Transverse colon (tissue), 4 donors: ENCODE measurements around the gene CAD. TPM values are rescaled to one million over a fixed set of nuclear protein-coding genes. Genes with fewer than 3 reads are reported as not detected.
A peak's percentile ranks its signal among the peaks of the same experiment; 100 is the strongest.

ENCODE experiments used
- DNase-seq: peaks from one replicate; pipeline ENCODE4 v3.0.0-alpha.2; 2019
- H3K27ac ChIP-seq, 4 donors: fragments of 200-600 bp; sonication (generic); 2 replicates each; pipeline ENCODE4 v1.5.1; 2016 to 2018; ENCODE audit warnings: inconsistent platforms in 4 of 4
- H3K27me3 ChIP-seq: fragments of 200-600 bp; sonication (generic); 2 replicates; pipeline ENCODE4 v1.5.1; 2017; ENCODE audit warnings: inconsistent platforms
- H3K36me3 ChIP-seq, 4 donors: fragments of 200-600 bp; sonication (generic); 2 replicates each; pipeline ENCODE4 v1.5.1; 2017 to 2019; ENCODE audit warnings: inconsistent platforms in 4 of 4
- H3K4me1 ChIP-seq, 4 donors: fragments of 200-600 bp; sonication (generic); 2 replicates each; pipeline ENCODE4 v1.5.1; 2017 to 2020; ENCODE audit warnings: inconsistent platforms in 4 of 4
- H3K4me3 ChIP-seq, 4 donors: fragments of 200-600 bp; sonication (generic); 1 replicate in 1 of 4; 2 replicates in 3 of 4; pipeline versions ENCODE4 v1.5.1 to v1.6.1; 2017 to 2019; ENCODE audit warnings: inconsistent platforms in 4 of 4
- H3K9me3 ChIP-seq, 2 donors: fragments of 200-600 bp; sonication (generic); 2 replicates each; pipeline ENCODE4 v1.5.1; 2017 to 2019; ENCODE audit warnings: inconsistent platforms in 2 of 2
- CTCF ChIP-seq, 5 experiments: fragments of 200-600 bp in 3 of 5; fragments of 450-650 bp in 2 of 5; sonication (generic) in 3 of 5; IDR thresholded peaks; 1 replicate in 2 of 5; 2 replicates in 3 of 5; pipeline ENCODE4 v1.5.1; 2016 to 2017; ENCODE audit warnings: antibody characterized with exemption in 5 of 5, inconsistent platforms in 3 of 5, mild to moderate bottlenecking in 2 of 5, moderate library complexity in 1 of 5
- EP300 ChIP-seq: sonication (generic); formaldehyde crosslinking; IDR thresholded peaks from one replicate; pipeline ENCODE4 v1.6.1; 2017; ENCODE audit warnings: antibody characterized with exemption, low read depth
- POLR2A ChIP-seq: fragments of 450-650 bp; IDR thresholded peaks from one replicate; pipeline ENCODE4 v1.6.1; 2016; ENCODE audit warnings: antibody characterized with exemption, mild to moderate bottlenecking, moderate library complexity
- POLR2AphosphoS5 ChIP-seq, 3 donors: sonication (generic); formaldehyde crosslinking; IDR thresholded peaks; one replicate each; pipeline ENCODE4 v1.6.1; 2016; ENCODE audit warnings: antibody characterized with exemption in 3 of 3
- WGBS, 2 donors: methylation state at CpG; one replicate each; pipeline ENCODE4 v1.1.5; 2018; ENCODE audit warnings: low coverage in 1 of 2; 5-methylcytosine and 5-hydroxymethylcytosine counted together
- in situ Hi-C, 4 donors: fragments of 200-750 bp; cut with MboI; loops; one replicate each; pipeline versions ENCODE4 v1.15.0 to v1.15.1; 2017; ENCODE audit warnings: low sequenced_read_pairs in 3 of 4, low pct_ligation_motif_present in 1 of 4, low pct_unique_long_range_greater_than_20kb in 1 of 4
- intact Hi-C: fragments of 100-400 bp; cut with DNase I; formaldehyde crosslinking; loops from one replicate; pipeline ENCODE4 v1.15.1; 2023; ENCODE audit warnings: low total_unique reads
- total RNA-seq, 4 donors: library from RNA; depleted of rRNA; stranded (reverse); fragments of >200 nt; gene quantifications; one replicate each; pipeline ENCODE4 v1.1.0, GENCODE V29; 2016

The CAD gene
- total RNA-seq, 4 donors from 2014 or later: 11.9 to 25.9 (median 16.6) TPM

- 82 to 88% methylated on average over 3 of the region's 3 CpGs for WGBS, 2 donors
- Histone ChIP-seq H3K27ac (no peak overlapping the region), H3K4me1 (no peaks in the 10 kb centered on the region), H3K27me3 (peaks cover 21% of the 10 kb centered on the region), H3K4me3 (no peak overlapping the region), H3K36me3 (no peaks in the 10 kb centered on the region), H3K9me3 (no peaks in the 10 kb centered on the region)
- no peak for DNase-seq
- TF ChIP-seq CTCF (IDR thresholded peaks at IDR 0.05) (no peak), POLR2AphosphoS5 (IDR thresholded peaks at IDR 0.05) (no peak), EP300 (no peak), POLR2A (no peak)
- in situ Hi-C loops (no loop called here), intact Hi-C loops (no loop called here)
Observed at GRCh38 chr2:27178469-27178868, 38.7 kb upstream of the CAD start.

GRCh38 chr2:27179344-27180000 lies 37.7 kb upstream of the CAD start:
- Histone ChIP-seq H3K27me3 (peaks cover 21% of the 10 kb centered on the region), H3K9me3 (no peaks in the 10 kb centered on the region), H3K36me3 (no peaks in the 10 kb centered on the region), H3K4me1 (peaks cover 0 to 3% (median 0%) of the 10 kb centered on the region in 4 donors), H3K27ac (peak overlapping the region; percentile 36 to 49 (median 46)), H3K4me3 (no peak overlapping the region)
- WGBS, 2 donors: 46 to 50% methylated on average over 3 of the region's 3 CpGs
- DNase-seq: no peak
- in situ Hi-C loops (no loop called here), intact Hi-C loops (no loop called here)
- TF ChIP-seq POLR2AphosphoS5 (IDR thresholded peaks at IDR 0.05) (no peak), POLR2A (no peak), CTCF (IDR thresholded peaks at IDR 0.05) (no peak), EP300 (no peak)

GRCh38 chr2:27182346-27182745 lies 34.8 kb upstream of the CAD start:
- WGBS, 2 donors: 60 to 92% methylated on average over 2 to 4 of the region's 4 CpGs
- no peaks in the 10 kb centered on the region for H3K9me3 ChIP-seq
- no peak for DNase-seq
- no peaks in the 10 kb centered on the region for H3K36me3 ChIP-seq
- H3K4me1 ChIP-seq: peaks cover 0 to 4% (median 0%) of the 10 kb centered on the region in 4 donors
- in situ Hi-C loops: no loop called here
- H3K27ac ChIP-seq: peak overlapping the region in 3 of 4 donors; percentile 1 to 49 (median 28)
- intact Hi-C loops: no loop called here
- peaks cover 19% of the 10 kb centered on the region for H3K27me3 ChIP-seq
- no peak overlapping the region for H3K4me3 ChIP-seq
- TF ChIP-seq POLR2AphosphoS5 (IDR thresholded peaks at IDR 0.05) (no peak), POLR2A (no peak), CTCF (IDR thresholded peaks at IDR 0.05) (no peak), EP300 (no peak)

- Histone ChIP-seq H3K4me3 (no peak overlapping the region), H3K4me1 (peaks cover 0 to 4% (median 0%) of the 10 kb centered on the region in 4 donors), H3K27ac (peak overlapping the region; percentile 60 to 71 (median 70)), H3K36me3 (no peaks in the 10 kb centered on the region), H3K27me3 (peaks cover 10% of the 10 kb centered on the region), H3K9me3 (no peaks in the 10 kb centered on the region)
- in situ Hi-C loops (no loop called here), intact Hi-C loops (no loop called here)
- DNase-seq: no peak
- 69 to 80% methylated on average over 2 to 4 of the region's 4 CpGs for WGBS, 2 donors
- TF ChIP-seq POLR2A (no peak), POLR2AphosphoS5 (IDR thresholded peaks at IDR 0.05) (no peak), EP300 (no peak), CTCF (IDR thresholded peaks at IDR 0.05) (no peak)
Observed at GRCh38 chr2:27184115-27184514, 33.1 kb upstream of the CAD start.
